GM18909 (cell line): ENCODE data around the gene KCTD16.

Experiments
- ATAC-seq: cut with Tn5 transposase; IDR thresholded peaks from one replicate; pipeline ENCODE4 v1.9.1; 2021; ENCODE audit warnings: mild to moderate bottlenecking; ENCODE audit not compliant: unreplicated experiment, poor library complexity

Gene KCTD16

DNA sequence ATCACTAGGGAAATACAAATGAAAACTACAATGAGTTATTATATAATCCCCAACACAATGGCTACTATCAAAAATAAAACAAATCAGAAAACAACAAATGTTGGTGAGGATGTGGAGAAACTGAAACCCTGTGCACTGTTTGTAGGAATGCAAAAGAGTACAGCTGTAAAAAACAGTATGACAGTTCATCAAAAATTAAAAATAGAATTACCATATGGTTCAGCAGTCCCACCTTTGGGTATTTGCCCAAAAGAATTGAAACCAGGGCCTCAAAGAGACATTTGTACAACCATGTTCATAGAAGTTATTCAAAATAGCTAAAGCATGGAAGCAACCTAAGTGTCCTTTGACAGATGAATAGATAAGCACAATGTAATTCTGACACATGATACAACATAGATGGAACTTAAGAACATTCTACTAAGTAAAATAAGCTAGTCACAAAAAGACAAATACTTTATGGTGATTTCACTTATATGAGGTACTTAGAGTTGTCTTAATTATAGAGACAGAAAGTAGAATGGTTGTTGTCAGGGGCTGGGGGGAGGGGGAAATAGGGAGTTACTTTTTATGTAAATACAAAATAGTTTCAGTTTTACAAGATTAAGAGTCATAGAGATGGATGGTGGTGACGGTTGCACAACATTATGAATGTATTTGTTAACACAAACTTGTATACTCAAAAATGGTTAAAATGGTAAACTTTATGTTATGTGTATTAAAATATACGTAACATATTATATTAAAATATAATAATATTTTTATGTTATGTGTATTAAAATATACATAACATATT is 102.8 kb downstream of the KCTD16 start:
- no peak for ATAC-seq

DNA sequence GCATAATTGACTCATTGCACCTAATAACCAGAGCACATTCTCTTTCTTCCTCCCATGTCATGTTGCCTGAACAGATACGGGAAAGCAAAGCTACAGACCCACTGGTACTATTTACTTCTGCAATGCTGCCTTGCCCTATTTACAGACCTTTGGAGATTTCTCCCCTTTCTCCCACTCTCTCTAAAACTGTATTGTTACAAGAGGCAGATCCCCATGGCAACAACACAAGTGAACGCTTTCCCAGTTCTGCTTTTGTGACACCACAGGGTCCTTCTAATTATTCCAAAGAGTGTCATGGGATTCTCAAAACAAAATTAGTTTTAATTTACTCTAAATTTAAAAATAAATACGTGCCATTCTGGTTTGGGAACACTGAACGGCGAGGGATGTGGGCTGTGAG is 104.7 kb downstream of the KCTD16 start:
- no peak for ATAC-seq

DNA sequence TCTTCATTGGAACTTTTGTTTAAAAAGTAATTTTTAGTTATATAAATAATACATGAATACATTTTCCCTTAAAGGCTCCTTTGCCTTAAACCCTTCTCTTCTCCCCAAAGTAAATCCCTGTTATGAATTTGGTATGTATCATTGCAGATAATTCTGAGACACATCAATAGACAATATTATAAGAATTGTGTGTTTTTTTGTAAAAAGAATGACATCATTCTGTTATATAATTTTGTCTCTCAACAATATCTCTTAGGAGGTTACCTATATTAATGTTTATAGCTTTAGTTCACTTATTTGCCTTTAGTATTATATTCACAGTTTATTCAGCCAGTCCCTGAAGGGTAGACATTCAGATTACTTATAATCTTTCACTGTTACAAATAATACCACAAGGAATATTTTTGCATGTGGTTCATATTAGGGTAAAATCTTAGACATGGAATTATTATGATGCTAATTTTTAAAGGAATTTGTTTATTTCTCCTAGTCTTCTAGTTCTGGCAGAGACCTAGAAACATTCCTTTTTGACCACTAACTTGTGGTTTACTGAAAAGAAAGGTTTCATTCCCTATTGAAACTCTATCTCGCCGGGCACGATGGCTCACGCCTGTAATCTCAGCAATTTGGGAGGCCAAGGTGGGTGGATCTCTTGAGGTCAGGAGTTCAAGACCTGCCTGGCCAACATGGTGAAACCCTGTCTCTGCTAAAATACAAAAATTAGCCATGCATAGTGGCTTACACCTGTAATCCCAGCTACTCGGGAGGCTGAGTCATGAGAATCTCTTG is 105.6 kb downstream of the KCTD16 start:
- no peak for ATAC-seq

DNA sequence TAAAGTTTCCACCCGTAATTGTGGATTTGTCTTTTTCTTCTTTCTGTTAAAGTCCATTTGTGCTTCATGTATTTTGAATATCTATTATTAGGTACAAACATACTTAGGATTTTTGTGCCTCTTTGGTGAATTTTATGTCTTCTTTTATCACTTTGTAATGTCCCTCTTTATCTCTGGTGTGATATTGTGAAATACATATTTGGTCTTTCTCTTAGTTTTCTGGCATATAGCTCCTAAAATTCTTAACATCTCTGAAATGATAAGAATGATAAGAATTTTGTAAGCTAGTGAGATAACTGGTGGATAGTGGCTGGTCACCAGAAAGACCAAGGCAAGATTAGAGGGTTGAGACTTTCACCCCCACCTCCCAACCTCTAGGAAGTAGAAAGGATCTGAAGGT is 111.1 kb downstream of the KCTD16 start:
- ATAC-seq, result no peak

DNA sequence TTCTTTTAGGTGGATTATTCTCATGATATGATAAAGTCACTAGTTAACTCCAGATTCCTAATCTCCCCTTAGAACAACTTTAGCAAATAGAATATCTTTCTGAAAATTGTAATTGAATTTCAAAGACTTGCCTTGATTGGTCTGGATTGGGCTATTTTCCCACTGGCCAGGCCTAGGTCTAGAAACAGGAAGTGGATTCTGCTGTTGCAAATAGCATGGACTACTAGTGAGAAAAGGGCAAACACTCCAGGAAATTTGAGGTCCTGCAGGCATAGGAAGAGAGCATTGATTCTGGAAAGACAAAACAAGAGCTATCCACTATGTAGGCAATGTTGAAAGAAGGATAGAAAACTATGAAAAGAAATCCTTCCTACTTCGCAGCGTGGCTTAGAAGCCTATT is 113.4 kb downstream of the KCTD16 start:
- no peak for ATAC-seq

DNA sequence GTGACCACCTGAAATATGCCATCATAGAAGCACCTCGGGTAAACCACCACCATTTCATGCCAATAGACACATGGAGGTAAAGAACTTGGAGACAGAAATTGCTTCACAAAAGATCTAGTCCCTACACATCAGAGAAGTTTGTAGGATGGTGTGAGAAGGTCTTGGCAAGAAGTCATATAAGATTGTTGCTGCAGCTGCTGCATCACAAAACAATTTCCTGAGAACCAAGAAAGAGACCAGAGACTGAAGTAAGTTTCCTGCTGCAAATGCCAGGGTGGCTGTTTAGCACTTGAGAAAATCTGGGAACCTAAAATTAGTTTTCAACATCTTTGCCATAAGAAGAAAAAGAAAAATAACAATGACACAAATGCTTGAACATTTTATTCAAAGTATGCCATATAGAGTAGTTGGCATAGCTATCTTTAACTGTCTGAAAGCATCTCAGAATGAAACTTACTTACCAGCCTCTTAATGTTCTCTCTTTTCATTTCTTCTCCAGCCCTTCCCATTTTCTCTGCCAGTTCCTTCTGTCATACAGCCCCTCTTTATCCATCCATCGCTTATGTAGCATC is 114.3 kb downstream of the KCTD16 start:
- no peak for ATAC-seq

DNA sequence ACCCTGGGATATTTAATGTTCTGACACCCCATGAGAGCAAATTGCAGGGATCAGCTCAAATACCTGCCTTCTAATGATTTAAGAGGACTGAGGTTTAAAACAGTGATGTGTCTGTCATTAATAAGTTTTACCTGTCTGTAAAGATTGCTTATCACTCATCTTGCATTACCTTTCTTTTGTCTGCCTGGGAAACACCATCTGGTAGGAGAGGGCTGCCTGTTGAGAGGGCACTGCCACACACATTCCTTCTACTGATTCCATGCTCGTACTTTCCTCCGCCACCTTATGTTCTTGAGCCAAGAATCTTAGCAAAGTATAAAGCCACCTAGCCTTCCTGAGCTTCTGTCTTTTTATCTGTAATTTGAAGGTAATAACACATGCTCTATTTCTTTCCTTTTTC is 118.6 kb downstream of the KCTD16 start:
- no peak for ATAC-seq

DNA sequence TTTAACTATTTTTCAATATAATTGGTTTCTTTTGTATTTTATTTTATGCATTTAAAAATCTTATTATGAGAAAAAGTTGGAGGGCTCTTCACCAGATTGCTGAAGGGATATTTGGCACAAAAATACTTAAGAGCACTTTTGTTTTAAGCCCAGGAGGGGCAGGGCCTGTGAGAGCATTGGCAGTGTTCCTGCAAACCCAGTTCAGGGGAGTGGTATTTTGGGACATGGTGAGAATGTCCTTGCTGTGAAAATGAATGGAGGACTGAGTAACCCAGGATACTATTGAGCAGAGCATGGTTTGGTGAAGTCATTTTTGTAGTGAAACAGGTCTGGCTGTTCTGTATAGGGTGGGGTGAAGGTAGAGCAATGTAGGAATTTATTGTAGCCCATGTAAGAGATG is 121.4 kb downstream of the KCTD16 start:
- ATAC-seq, result no peak

DNA sequence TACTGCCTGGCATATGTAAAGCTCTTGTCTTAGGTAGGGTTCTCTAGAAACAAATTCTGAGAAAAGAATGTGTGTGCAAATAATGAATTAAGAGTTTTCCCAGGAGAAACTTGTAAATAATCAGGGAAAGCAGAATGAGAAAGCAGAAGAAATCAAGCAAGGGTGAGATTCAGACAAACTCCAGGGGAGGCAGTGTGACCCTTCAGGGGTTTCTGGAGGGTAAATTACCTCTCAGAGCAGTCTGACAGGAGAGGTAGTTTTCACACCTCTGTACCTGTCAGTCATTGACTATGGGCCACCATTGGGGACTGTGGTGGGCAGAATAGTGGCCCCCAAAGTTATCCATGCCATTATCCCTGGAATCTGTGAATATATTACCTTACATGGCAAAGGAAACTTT is 124.6 kb downstream of the KCTD16 start:
- ATAC-seq, result no peak

DNA sequence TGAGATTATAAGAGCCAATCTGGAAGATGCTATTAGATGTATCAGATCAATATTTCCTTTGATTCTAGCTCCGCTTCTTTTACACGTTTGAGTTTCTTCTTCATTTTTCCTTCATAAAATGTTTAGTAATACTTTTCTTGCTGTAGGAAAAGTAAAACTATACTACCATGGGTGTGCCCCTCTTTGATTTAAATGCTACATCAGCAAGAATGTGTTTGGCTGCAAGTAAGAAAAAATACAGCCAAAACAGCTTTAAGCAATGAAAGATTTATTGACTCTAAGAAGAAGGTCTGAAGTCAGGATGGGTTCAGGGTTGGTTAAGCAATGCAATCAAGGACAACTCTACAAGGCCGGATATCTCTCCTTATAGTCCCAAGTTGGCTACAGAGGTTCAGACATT is 126.4 kb downstream of the KCTD16 start:
- ATAC-seq, result no peak

DNA sequence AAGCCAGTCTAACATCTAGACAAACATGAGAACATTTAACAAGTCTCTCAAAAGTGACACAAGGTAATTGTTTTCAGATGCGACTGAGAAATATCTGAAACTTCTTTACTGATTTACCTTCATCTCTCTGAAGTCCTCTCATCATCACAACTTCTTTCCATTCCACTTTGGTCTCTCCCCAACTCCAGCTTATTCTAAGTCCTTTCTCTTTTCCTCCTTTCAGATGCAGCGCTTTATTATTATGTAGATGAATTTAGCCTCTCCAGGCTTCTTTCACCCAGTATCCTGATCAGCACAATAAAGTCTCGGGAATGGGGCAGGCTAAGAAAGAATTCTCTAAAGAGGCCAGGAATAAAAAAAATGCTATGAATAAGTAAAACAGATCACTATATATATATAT is 128.0 kb downstream of the KCTD16 start:
- no peak for ATAC-seq

DNA sequence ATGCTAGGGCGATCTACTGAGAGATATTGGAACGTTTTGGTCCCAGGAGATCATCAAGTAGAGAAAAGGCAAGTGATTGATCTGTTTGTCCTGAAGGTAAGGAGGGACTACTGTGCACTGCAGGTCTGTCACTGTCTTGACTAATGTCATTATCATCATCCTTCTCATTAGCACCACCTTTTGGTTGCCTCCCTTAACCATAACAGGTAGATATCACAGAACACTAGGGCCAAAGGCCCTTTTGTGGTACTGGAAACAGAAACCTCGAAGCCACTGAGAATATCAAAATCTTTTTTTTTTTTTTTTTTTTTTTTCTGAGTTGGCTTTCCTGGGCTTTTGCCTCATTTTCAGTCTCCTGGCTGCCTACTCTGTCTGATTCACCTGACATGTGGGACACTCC is 134.0 kb downstream of the KCTD16 start:
- ATAC-seq, result no peak

DNA sequence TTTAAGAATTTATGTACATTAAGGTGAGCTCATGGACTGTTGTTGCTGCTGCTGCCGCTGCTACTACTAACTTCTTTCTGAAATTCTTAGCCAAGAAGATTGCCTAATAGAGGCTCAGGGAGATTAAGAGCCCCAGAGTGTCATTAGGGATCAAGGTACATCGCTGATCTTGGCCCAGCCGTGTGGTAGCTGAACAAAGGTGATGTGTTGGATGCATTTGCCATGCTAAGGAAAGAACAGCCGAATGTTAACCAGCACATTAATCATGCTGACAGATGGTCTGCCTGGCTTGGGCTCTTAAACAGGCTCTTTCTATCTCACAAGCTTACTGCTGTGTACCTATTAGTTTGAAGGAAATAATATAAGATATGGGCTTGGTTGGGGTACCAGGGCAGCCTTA is 137.1 kb downstream of the KCTD16 start:
- no peak for ATAC-seq

DNA sequence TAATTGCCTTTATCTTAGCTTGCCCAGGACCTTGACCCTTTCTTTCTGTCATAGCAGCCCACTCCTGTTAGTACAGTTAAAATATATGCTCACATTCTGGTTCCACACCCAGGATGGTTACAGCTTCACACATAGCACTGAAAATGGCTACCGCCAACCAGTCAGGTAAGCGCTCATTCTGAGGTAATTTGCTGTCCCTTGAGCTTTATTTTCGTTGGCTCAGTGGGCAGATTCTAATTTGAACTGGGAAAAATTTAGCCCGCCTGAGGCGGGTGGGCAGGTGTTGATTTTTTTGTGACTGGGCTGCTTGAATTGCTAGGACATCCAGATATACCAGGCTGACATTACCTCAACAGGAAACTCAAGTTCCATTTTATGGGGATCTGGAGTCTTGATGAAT is 137.5 kb downstream of the KCTD16 start:
- no peak for ATAC-seq

DNA sequence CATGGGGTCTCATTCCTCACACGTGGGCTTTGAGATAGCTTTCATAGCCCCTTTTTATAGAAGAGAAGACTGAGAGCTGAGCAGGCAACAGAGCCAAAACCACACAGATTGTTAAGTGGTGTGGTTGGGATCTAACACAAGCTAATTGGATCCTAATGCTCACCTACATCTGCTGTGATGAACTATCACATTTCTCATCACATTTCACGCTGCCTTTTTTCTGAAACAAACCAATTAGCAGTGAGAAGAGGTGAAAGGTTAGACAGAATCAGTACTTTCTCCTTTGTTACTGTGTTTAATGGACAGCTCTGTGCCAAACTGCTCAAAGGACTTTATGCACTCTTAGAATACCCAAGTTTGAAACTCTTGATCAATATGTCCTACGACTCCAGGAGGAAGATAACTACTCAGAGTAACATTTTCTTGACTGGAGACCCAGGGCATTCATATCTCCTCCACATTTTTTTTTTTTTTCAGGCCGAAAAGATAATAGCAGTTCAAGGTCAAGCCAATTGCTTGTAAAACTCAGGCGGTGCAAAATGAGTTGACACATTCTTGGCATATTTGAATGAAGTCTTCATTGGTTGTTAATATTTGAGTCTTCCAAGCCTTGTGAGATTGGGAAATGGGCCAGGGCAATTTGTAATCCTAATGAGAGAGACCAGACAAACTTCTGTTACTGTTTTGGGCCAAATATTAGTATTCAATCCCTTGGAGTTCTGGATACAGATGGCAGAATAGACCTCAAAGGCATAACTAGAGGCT is 138.4 kb downstream of the KCTD16 start:
- ATAC-seq, result no peak

DNA sequence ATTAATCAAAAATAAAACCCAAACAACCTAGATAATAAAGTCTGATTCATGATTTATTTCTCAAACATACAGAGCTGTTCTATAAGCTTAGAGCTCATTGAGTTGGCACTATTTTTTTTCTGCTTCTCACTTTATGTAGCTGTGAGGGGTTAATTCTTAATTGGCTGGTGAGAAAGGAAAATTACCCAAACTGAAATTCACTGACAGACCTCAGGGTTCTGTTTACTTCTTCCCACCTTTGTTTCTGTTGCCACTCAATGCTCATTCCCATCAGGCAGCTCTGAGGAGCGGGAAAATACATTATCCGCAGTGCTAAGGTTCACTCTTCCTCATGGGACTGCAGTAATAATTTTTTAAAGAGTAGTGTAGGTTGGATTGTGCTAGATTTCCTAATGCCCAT is 139.9 kb downstream of the KCTD16 start:
- no peak for ATAC-seq

DNA sequence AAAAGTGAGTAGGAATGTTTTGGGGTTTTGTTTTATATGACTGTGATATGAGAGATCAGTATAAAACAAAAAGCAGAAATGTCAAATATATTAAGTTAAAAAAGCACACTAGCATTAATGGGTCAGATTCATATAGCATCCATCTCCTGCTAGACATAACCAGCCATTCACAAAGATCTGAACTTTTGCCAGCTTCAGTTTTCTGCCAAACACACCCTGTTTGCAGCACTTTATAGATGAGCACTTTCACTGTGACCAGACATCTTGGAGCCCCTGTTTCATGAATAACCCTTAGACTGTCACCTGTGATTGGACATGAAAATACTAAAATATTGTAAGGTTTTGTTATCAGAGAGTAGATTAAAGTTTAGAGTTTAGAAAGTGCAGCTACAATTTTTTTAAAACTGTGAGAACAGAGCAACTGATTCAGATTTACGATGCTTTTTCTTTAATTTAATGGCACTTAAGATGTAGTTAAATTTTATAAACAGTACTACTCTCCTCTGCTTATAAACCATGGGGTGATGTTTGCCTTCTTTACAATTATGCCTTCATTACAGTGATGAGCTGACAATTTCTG is 142.6 kb downstream of the KCTD16 start:
- ATAC-seq, result no peak

DNA sequence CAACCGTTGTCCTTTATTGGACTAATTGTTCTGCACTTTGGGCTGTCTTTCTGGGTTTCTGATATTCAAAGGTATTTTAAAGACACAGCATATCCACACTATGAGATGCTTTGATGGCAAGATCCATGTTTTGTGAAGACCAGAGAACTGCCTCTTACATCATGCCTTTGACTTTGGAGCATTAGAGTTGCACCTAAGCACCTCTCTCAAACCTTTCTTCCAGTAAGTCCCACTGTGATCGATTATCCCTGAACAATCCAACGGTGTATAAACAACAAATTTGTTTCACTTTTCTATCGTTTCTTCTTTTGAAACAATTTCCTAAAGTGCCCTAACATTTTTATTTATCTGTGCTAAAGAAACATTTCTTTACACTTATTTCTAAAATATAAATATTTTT is 144.4 kb downstream of the KCTD16 start:
- ATAC-seq, result no peak

DNA sequence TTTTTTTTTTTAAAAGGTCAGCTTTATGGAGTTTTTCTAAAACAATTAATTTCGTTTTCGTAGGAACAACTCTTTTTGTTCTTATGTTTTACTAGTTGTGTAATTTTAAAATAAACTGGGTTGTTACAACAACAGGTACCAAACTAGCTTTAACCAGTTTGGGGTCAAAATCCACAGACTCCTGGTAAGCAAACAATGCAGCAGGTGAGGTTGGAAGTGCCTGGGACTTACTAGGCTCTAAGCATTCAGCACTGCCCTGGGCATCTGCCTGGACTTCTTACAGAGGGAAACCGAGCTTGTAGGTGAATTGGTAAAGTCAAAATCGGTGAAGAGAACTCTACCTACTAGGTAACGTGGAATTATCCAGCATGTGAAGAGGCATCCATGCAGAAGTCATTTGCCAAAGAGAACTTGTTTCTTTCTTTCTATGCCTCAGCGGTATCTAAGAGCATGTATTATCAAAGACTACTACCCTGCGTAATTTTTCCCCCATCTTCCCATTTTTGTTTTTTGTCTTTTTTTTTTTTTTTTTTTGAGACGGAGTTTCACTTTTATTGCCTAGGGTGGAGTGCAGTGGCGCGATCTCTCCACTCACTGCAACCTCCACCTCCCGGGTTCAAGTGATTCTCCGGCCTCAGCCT is 145.4 kb downstream of the KCTD16 start:
- no peak for ATAC-seq

DNA sequence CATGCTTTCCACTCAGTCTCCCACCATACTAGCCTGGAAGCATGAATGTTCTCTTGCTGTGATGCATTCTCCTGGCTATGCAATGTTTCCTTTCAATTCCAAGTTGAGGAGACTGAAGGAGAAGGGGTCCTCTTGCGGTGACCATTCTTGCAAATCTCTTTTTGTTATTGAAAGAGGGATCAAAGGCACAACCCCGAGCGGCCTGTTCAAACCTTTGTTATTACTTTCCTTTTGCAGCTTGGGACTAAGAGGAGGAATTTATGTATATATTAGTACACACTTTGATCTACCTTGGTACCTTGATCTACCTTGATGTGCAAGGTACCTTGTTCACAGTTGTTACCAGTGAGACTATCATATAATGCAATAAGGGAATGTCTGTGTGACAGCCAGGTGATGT is 147.3 kb downstream of the KCTD16 start:
- no peak for ATAC-seq
